NT2/D1 (cell line): Measurements from ENCODE around the gene CACNA2D4.

Experiments
- SUZ12 ChIP-seq: IDR thresholded peaks from 2 replicates; pipeline ENCODE4 v1.6.1; 2011; ENCODE audit not compliant: insufficient read length, insufficient read depth; ENCODE audit errors: extremely low read depth
- YY1 ChIP-seq: IDR thresholded peaks from 2 replicates; pipeline ENCODE4 v1.6.1; 2011; ENCODE audit not compliant: insufficient read length, insufficient read depth
- ZNF274 ChIP-seq: IDR thresholded peaks from 2 replicates; pipeline ENCODE4 v1.6.1; 2011; ENCODE audit warnings: mild to moderate bottlenecking, low read depth, low read length

GRCh38 chr12:1932264-1932777 is 13.9 kb upstream of the CACNA2D4 start:
- TF ChIP-seq YY1 (no peak), SUZ12 (no peak), ZNF274 (no peak)
